ENCODE results near the gene TTLL8. TPM values are rescaled to one million over a fixed set of nuclear protein-coding genes. Genes with fewer than 3 reads are reported as not detected.
A peak's percentile ranks its signal among the peaks of the same experiment; 100 is the strongest.

TTLL8 gene
- total RNA-seq: not detected

DNA sequence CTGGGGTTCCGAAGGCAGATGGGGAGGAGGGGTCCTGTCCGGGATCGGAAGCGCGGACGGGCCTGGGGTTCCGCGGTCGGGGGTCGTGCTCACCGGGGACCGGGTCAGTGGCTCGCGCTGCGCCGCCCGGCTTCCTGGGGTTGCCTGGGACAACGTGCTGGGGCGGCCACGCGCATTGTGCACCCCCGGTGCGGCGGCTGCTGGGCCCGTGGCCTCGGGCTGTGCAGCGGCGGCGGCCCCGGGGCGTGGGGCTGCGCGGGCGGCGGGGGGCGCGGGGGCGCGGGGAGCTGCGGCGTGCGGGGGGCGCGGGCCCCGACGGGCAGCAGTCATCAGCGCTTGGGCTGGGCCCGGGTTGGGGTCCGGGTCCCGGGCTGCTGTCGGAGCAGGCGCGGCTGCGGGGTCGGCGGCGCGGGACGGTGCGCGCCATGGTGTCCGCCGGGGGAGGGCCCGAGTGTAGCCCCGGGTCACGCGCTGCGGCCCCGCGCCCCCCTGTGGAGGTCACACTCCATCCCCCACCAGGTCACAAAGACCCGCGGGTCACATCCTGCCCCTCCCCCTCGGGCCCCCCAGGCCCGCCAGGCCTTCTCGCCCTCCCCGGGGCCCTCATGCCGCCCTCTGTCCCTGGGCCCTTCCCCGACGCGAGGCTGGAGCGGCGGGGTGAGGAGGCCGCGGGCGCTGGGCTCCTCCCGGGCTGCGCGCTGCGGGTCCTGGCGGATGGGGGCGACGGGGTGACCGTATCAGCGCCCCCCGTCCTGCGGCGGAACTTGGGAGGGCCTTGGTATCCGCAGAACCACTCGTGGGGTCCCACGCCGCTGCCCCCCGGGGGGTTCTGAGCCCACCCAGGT, at the start of gene TTLL8:
TSS of gene TTLL8 (minus strand) at position 238 of the 845 bp plus-strand sequence.
- H3K36me3 Mint-ChIP-seq (ENCODE audit: low read depth): no peaks in the 10 kb centered on the region
- H3K4me3 Mint-ChIP-seq: no peak within 1 kb of the TSS
- peaks cover 16% of the 10 kb centered on the region for H3K27me3 Mint-ChIP-seq
- no peaks in the 10 kb centered on the region for H3K4me1 Mint-ChIP-seq
- peaks cover 6% of the 10 kb centered on the region for H3K9me3 Mint-ChIP-seq
- ChIA-PET POLR2A (no interaction called here), CTCF (no interaction called here)
- no peak within 1 kb of the TSS for H3K27ac Mint-ChIP-seq
- no peak for DNase-seq

- no peaks in the 10 kb centered on the region for H3K36me3 Mint-ChIP-seq (ENCODE audit: low read depth)
- H3K9me3 Mint-ChIP-seq: no peaks in the 10 kb centered on the region
- DNase-seq: no peak
- peaks cover 25% of the 10 kb centered on the region for H3K4me1 Mint-ChIP-seq
- no peaks in the 10 kb centered on the region for H3K27me3 Mint-ChIP-seq
- no peak overlapping the region for H3K4me3 Mint-ChIP-seq
- ChIA-PET POLR2A (no interaction called here), CTCF (no interaction called here)
- no peak overlapping the region for H3K27ac Mint-ChIP-seq
These were observed 49.4 kb upstream of the TTLL8 start for GRCh38 chr22:50107529-50107928.

DNA sequence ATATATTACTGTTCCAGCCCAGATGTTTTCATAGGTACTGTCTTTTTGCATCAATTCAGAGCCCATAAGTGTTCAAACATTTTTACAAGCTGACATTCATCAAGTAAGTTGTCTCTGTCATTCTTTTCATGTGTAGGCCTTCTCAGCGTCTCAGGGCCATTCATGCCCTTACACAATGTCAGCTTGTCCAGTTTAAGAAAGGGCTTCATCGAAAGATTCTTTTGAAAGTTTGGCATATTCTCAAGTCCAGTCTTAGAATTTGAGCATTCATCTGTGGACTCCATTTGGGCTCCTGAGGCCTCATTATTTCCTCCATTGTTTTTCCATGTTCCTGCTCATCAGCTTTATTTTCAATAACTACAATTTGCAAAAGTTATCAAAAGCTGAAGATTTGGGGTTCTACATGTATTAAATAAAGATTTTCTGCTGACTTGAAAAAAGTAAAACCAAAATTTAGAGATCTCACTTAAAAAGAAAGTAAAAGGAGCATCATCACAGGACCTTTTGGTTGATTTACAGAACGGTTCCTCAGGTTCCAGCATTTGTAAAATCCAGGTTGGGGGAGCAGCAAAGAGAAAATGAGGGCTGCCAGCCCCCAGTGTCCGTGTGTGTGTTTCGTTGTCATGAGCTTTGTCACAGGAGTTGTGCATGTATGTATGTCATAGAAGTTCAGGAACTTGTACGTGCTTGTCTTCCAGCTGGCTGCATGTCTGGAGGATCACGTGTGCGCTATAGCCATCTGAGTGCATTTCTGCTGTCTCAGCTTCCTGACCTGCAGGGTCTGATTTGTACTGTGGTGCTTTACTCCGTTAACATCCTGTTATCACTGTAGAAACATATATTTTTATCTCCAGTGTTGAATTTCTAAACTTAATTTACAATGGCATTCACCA, 47.4 kb upstream of the TTLL8 start:
- Mint-ChIP-seq H3K4me3 (peak overlapping the region; percentile 69), H3K9me3 (no peaks in the 10 kb centered on the region), H3K36me3 (ENCODE audit: low read depth) (no peaks in the 10 kb centered on the region), H3K4me1 (peaks cover 16% of the 10 kb centered on the region), H3K27ac (peak overlapping the region; percentile 91), H3K27me3 (peaks cover 4% of the 10 kb centered on the region)
- CTCF ChIA-PET: interaction anchor here (0.9 to 1.0 kb wide), 2 partner anchors 43 to 92 kb away, joined by 3 read pairs; no protein-coding TSS in a partner anchor
- DNase-seq: peak; percentile 45
- POLR2A ChIA-PET: no interaction called here

DNA sequence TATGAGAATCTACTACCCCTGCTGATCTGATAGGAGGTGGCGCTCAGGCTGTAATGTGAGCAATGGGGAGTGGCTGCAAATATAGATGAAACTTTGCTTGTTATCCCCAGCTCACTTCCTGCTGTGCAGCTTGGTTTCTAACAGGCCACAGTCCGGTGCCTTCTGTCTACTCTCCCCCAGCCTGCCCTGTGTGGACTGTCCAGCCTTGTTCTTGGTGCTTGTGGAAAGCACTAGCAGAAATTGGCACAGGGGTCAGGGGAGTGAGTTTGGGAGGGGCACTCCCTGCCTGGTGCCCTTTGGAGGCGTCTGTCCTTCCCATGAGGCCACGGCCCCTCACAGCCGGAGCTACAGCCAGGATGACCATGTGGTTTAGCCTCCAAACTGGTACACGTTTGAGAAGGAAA, 46.0 kb upstream of the TTLL8 start:
- Mint-ChIP-seq H3K4me1 (peaks cover 16% of the 10 kb centered on the region), H3K4me3 (no peak overlapping the region), H3K9me3 (no peaks in the 10 kb centered on the region), H3K27ac (no peak overlapping the region), H3K36me3 (ENCODE audit: low read depth) (no peaks in the 10 kb centered on the region), H3K27me3 (peaks cover 8% of the 10 kb centered on the region)
- ChIA-PET CTCF (interaction anchor here (1.5 kb wide), 1 partner anchor 60 kb away, joined by 3 read pairs; no protein-coding TSS in a partner anchor), POLR2A (no interaction called here)
- no peak for DNase-seq

- Mint-ChIP-seq H3K27ac (no peak overlapping the region), H3K4me1 (peaks cover 16% of the 10 kb centered on the region), H3K4me3 (no peak overlapping the region), H3K9me3 (no peaks in the 10 kb centered on the region), H3K36me3 (ENCODE audit: low read depth) (no peaks in the 10 kb centered on the region), H3K27me3 (peaks cover 14% of the 10 kb centered on the region)
- DNase-seq: no peak
- CTCF ChIA-PET: interaction anchor here (1.5 kb wide), 1 partner anchor 61 kb away, joined by 3 read pairs; no protein-coding TSS in a partner anchor
- POLR2A ChIA-PET: no interaction called here
These were observed 44.8 kb upstream of the TTLL8 start for GRCh38 chr22:50102946-50103345.

DNA sequence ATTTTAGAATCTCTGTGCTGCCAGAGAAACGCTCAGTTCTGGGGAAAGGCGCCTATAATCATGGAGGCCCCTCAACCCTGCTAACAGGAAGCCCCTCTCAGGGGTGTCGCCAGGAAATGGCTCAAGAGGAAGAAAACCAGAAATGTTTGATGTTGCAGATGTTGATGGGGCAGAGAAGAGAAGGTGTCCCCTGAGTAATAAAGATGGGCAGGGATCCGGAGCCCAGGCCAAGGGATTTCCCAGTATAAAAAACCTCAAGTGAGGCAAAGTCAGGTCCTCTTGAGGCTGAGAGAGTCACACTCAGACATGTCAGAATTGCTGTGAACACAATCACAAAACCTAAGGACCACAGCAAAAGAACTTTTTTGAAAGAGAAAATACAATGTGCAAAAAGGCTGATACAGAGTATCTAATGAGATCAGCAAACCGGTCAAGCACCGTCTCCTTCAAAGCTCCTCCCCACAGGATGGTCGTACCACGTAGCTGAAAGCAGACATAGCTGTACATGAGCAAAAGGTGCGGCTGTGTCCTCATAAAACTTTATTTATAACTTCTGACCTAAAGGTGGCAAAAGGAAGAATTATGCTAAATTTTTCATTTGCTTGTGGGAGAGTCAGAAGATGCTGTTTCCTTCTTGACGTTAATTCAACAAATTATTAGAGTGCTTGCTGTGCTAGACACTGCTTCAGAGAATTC, 43.9 kb upstream of the TTLL8 start:
- no peaks in the 10 kb centered on the region for H3K9me3 Mint-ChIP-seq
- no peaks in the 10 kb centered on the region for H3K36me3 Mint-ChIP-seq (ENCODE audit: low read depth)
- H3K4me3 Mint-ChIP-seq: no peak overlapping the region
- ChIA-PET POLR2A (no interaction called here), CTCF (interaction anchor here (0.6 kb wide), 1 partner anchor 140 kb away, joined by 3 read pairs; no protein-coding TSS in a partner anchor)
- no peak overlapping the region for H3K27ac Mint-ChIP-seq
- H3K4me1 Mint-ChIP-seq: peaks cover 16% of the 10 kb centered on the region
- H3K27me3 Mint-ChIP-seq: peaks cover 14% of the 10 kb centered on the region
- no peak for DNase-seq

- Mint-ChIP-seq H3K9me3 (no peaks in the 10 kb centered on the region), H3K27ac (no peak overlapping the region), H3K4me3 (no peak overlapping the region), H3K36me3 (ENCODE audit: low read depth) (no peaks in the 10 kb centered on the region), H3K27me3 (peaks cover 28% of the 10 kb centered on the region), H3K4me1 (peaks cover 3% of the 10 kb centered on the region)
- ChIA-PET CTCF (no interaction called here), POLR2A (no interaction called here)
- DNase-seq: no peak
These were observed 40.0 kb upstream of the TTLL8 start for GRCh38 chr22:50098052-50098451.

GRCh38 chr22:50092342-50092741, 34.2 kb upstream of the TTLL8 start:
- POLR2A ChIA-PET: no interaction called here
- peaks cover 15% of the 10 kb centered on the region for H3K9me3 Mint-ChIP-seq
- H3K4me1 Mint-ChIP-seq: no peaks in the 10 kb centered on the region
- CTCF ChIA-PET: interaction anchor here (1.9 kb wide), 1 partner anchor 12 kb away, joined by 5 read pairs; no protein-coding TSS in a partner anchor
- peaks cover 3% of the 10 kb centered on the region for H3K36me3 Mint-ChIP-seq (ENCODE audit: low read depth)
- no peak overlapping the region for H3K27ac Mint-ChIP-seq
- H3K27me3 Mint-ChIP-seq: peaks cover 17% of the 10 kb centered on the region
- no peak for DNase-seq
- no peak overlapping the region for H3K4me3 Mint-ChIP-seq

- ChIA-PET CTCF (no interaction called here), POLR2A (no interaction called here)
- no peak for DNase-seq
- Mint-ChIP-seq H3K4me1 (peaks cover 2% of the 10 kb centered on the region), H3K36me3 (ENCODE audit: low read depth) (peaks cover 7% of the 10 kb centered on the region), H3K9me3 (peaks cover 25% of the 10 kb centered on the region), H3K4me3 (no peak overlapping the region), H3K27me3 (peaks cover 11% of the 10 kb centered on the region), H3K27ac (no peak overlapping the region)
These were observed 33.1 kb upstream of the TTLL8 start for GRCh38 chr22:50091092-50091768.

DNA sequence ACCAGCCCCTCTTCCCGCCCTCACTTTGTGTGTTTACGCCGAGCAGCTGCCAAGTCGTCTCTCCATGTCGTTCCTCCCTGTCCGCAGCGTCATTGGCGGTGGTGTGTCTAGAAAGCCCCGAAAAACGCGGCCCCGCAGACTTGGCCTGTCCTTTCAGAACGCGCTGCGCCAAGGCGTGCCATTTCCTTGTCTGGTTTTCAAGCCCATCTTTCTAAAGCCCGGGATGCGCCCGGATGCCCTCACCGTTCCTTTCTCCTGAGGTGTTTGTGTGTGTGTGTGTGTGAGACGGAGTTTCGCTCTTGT, 32.3 kb upstream of the TTLL8 start:
- POLR2A ChIA-PET: no interaction called here
- no peak for DNase-seq
- H3K9me3 Mint-ChIP-seq: peaks cover 25% of the 10 kb centered on the region
- H3K27me3 Mint-ChIP-seq: peaks cover 12% of the 10 kb centered on the region
- no peak overlapping the region for H3K27ac Mint-ChIP-seq
- H3K4me1 Mint-ChIP-seq: peaks cover 2% of the 10 kb centered on the region
- no peak overlapping the region for H3K4me3 Mint-ChIP-seq
- CTCF ChIA-PET: no interaction called here
- H3K36me3 Mint-ChIP-seq (ENCODE audit: low read depth): peaks cover 7% of the 10 kb centered on the region

- Mint-ChIP-seq H3K4me1 (peaks cover 2% of the 10 kb centered on the region), H3K27me3 (peaks cover 16% of the 10 kb centered on the region), H3K36me3 (ENCODE audit: low read depth) (peaks cover 7% of the 10 kb centered on the region), H3K4me3 (no peak within 1 kb of the TSS), H3K27ac (no peak within 1 kb of the TSS), H3K9me3 (peaks cover 25% of the 10 kb centered on the region)
- ChIA-PET CTCF (interaction anchor here (0.6 kb wide), 1 partner anchor 252 kb away, joined by 3 read pairs; no protein-coding TSS in a partner anchor), POLR2A (no interaction called here)
- DNase-seq: no peak
These were observed 31.7 kb upstream of the TTLL8 start, which contains the start of gene MOV10L1 for GRCh38 chr22:50089682-50090411. MOV10L1 (plus strand) TSS chr22:50090006; CDS start chr22:50090089, 83 bp downstream.

GRCh38 chr22:50089231-50089630, 31.1 kb upstream of the TTLL8 start:
- CTCF ChIA-PET: no interaction called here
- Mint-ChIP-seq H3K27me3 (peaks cover 16% of the 10 kb centered on the region), H3K27ac (no peak overlapping the region), H3K36me3 (ENCODE audit: low read depth) (peaks cover 7% of the 10 kb centered on the region), H3K9me3 (peaks cover 25% of the 10 kb centered on the region), H3K4me3 (no peak overlapping the region), H3K4me1 (peaks cover 2% of the 10 kb centered on the region)
- POLR2A ChIA-PET: no interaction called here
- DNase-seq: no peak
